ENCODE data around the gene DDX49. TPM values are rescaled to one million over a fixed set of nuclear protein-coding genes. Genes with fewer than 3 reads are reported as not detected.

Gene DDX49
- total and polyA plus RNA-seq, 2 of the 4 experiments (the other 2 are of a cell fraction): 50.9 to 52.1 TPM

GRCh38 chr19:18871543-18871942 is 48.0 kb upstream of the DDX49 start:
- no peak overlapping the region for H4K91ac ChIP-seq (ENCODE audit: insufficient read depth, low read depth, low read length)
- dilution Hi-C loops (cut with HindIII; ENCODE audit: low sequenced_read_pairs, unreplicated experiment): no loop called here

More at GRCh38 chr19:18871543-18871942, 48.0 kb upstream of the DDX49 start:
- ATAC-seq (ENCODE audit: low read depth) (no peak), DNase-seq (no peak)
- H3K4me2 ChIP-seq (ENCODE audit: low read depth, low read length): no peak overlapping the region
- intact Hi-C loops (cut with micrococcal nuclease) (no loop called here), in situ Hi-C loops (cut with MboI; ENCODE audit: low sequenced_read_pairs) (no loop called here)
- H3K36me3 ChIP-seq (ENCODE audit: control insufficient read depth, insufficient read depth, low read length): peaks cover 16% of the 10 kb centered on the region; the same call in 1 of the 2 replicates
- TF ChIP-seq BHLHE40 (IDR thresholded peaks at IDR 0.05; ENCODE audit: low read depth, low read length): no peak
- no peak for TF ChIP-seq RFX5 (IDR thresholded peaks at IDR 0.05; ENCODE audit: low read depth, low read length)
- no peak for TF ChIP-seq RCOR1 (IDR thresholded peaks at IDR 0.05; ENCODE audit: insufficient replicate concordance, low read length)
- no peak for TF ChIP-seq FOS (IDR thresholded peaks at IDR 0.05; ENCODE audit: low read depth, low read length)
- no peak for TF ChIP-seq MAFK (IDR thresholded peaks at IDR 0.05; ENCODE audit: low read depth, low read length)
- WGBS, 2 experiments (ENCODE audit: extremely low coverage in 2 of 2, insufficient read length in 1 of 2): no CpG with 5 or more reads among the region's 7 CpGs
- H2BK5ac ChIP-seq (ENCODE audit: low read depth, low read length, poor library complexity, severe bottlenecking): no peak overlapping the region
- no peak overlapping the region for H3K9ac ChIP-seq (ENCODE audit: low read depth, low read length)
- no peak overlapping the region for H2BK120ac ChIP-seq (ENCODE audit: low read depth, low read length)
- H2BK20ac ChIP-seq (ENCODE audit: low read depth, low read length): no peak overlapping the region
- no peak overlapping the region for H4K8ac ChIP-seq (ENCODE audit: low read depth in 2 of 2, low read length in 2 of 2)
- no peak overlapping the region for H2AFZ ChIP-seq (replicated peaks; ENCODE audit: low read length, poor library complexity)
- no peak overlapping the region for H3K4me3 ChIP-seq (ENCODE audit: insufficient read depth, low read depth, low read length)
- H3K79me1 ChIP-seq (ENCODE audit: low read depth in 1 of 2, low read length in 2 of 2): peaks cover 2 to 3% of the 10 kb centered on the region in 2 experiments; a peak in 1 of 4 replicates
- no TSS peak for BruUV-seq (replicated peaks)
- H2AK5ac ChIP-seq (ENCODE audit: low read depth, low read length): no peak overlapping the region
- H3K18ac ChIP-seq (ENCODE audit: low read depth, low read length): no peak overlapping the region
- H3K4me1 ChIP-seq (ENCODE audit: control insufficient read depth, insufficient read depth, low read length): no peaks in the 10 kb centered on the region
- H3K4ac ChIP-seq (ENCODE audit: low read depth, low read length): no peak overlapping the region
- no peak overlapping the region for H3K27ac ChIP-seq (ENCODE audit: insufficient read depth, low read length)
- no peak overlapping the region for H3K23ac ChIP-seq (ENCODE audit: low read depth, low read length)
- H3K9me1 ChIP-seq (ENCODE audit: insufficient read depth, low read length): no peaks in the 10 kb centered on the region
- CTCF ChIA-PET: interaction anchor here (0.9 kb wide), 1 partner anchor 23 kb away, joined by 4 read pairs; no protein-coding TSS in a partner anchor
- H3K14ac ChIP-seq (replicated peaks; ENCODE audit: low read depth, low read length): no peak overlapping the region
- no peak overlapping the region for H4K5ac ChIP-seq (ENCODE audit: low read depth, low read length)
- no peak overlapping the region for H3K56ac ChIP-seq (ENCODE audit: extremely low read depth, insufficient read depth, low read length)
- no peaks in the 10 kb centered on the region for H3K27me3 ChIP-seq (ENCODE audit: control insufficient read depth, insufficient read depth, low read length)
- H4K20me1 ChIP-seq (ENCODE audit: insufficient read depth, low read length): peaks cover 4% of the 10 kb centered on the region
- no peaks in the 10 kb centered on the region for H3K9me3 ChIP-seq (ENCODE audit: control insufficient read depth, insufficient read depth, low read length)
- POLR2A ChIA-PET (ENCODE audit: unreplicated experiment): no interaction called here
- no peak overlapping the region for H2AK9ac ChIP-seq (replicated peaks; ENCODE audit: low read depth, low read length, poor library complexity)
- no peak overlapping the region for H2BK15ac ChIP-seq (ENCODE audit: low read depth, low read length)
